Liver (tissue), 9 donors: ENCODE data around the gene RAI14. TPM values are rescaled to one million over a fixed set of nuclear protein-coding genes. Genes with fewer than 3 reads are reported as not detected.

Experiments
- DNase-seq: peaks from one replicate; pipeline ENCODE4 v3.0.0-alpha.2; 2017; ENCODE audit warnings: low spot score
- H3K27ac ChIP-seq, 2 donors: one replicate each; pipeline ENCODE4 v1.7.0; 2013; ENCODE audit warnings: inconsistent platforms in 2 of 2, low read length in 2 of 2, control low read depth in 1 of 2, low read depth in 1 of 2, mild to moderate bottlenecking in 1 of 2
- H3K27me3 ChIP-seq, 4 donors: one replicate each; pipeline versions ENCODE4 v1.6.1 to v1.7.0; 2013; ENCODE audit warnings: low read length in 3 of 4, inconsistent platforms in 1 of 4, mild to moderate bottlenecking in 1 of 4, moderate library complexity in 1 of 4; ENCODE audit not compliant: control insufficient read depth in 4 of 4, insufficient read depth in 4 of 4
- H3K36me3 ChIP-seq, 4 donors: one replicate each; pipeline versions ENCODE4 v1.6.1 to v1.7.0; 2013; ENCODE audit warnings: low read length in 3 of 4, mild to moderate bottlenecking in 3 of 4, low read depth in 1 of 4, moderate library complexity in 1 of 4; ENCODE audit not compliant: control insufficient read depth in 4 of 4, insufficient read depth in 3 of 4
- H3K4me1 ChIP-seq, 4 donors: one replicate each; pipeline versions ENCODE4 v1.6.1 to v1.7.0; 2013; ENCODE audit warnings: low read length in 3 of 4, mild to moderate bottlenecking in 3 of 4, moderate library complexity in 1 of 4; ENCODE audit not compliant: control insufficient read depth in 4 of 4, insufficient read depth in 4 of 4
- H3K4me3 ChIP-seq, 3 donors: one replicate each; pipeline versions ENCODE4 v1.6.1 to v1.7.0; 2013; ENCODE audit warnings: low read length in 3 of 3, control low read depth in 1 of 3, low read depth in 1 of 3, mild to moderate bottlenecking in 1 of 3
- H3K9ac ChIP-seq, 2 donors: one replicate each; pipeline ENCODE4 v1.7.0; 2013; ENCODE audit warnings: low read length in 2 of 2, mild to moderate bottlenecking in 2 of 2, moderate library complexity in 2 of 2, control low read depth in 1 of 2, low read depth in 1 of 2
- H3K9me3 ChIP-seq, 4 donors: one replicate each; pipeline versions ENCODE4 v1.6.1 to v1.7.0; 2013; ENCODE audit warnings: low read length in 3 of 4; ENCODE audit not compliant: control insufficient read depth in 4 of 4
- ATF3 ChIP-seq: IDR thresholded peaks from 2 replicates; pipeline ENCODE4 v1.6.1; 2016; ENCODE audit warnings: antibody characterized with exemption
- CTCF ChIP-seq: fragments of 150-350 bp; IDR thresholded peaks from 2 replicates; pipeline ENCODE4 v1.5.1; 2017; ENCODE audit warnings: improper control_type of control experiment, low read depth, low read length; ENCODE audit not compliant: missing input control
- EGR1 ChIP-seq, 2 donors: IDR thresholded peaks; 2 replicates each; pipeline ENCODE4 v1.6.1; 2016 to 2018; ENCODE audit warnings: antibody characterized with exemption in 2 of 2, low read depth in 2 of 2
- FOXA1 ChIP-seq: IDR thresholded peaks from 2 replicates; pipeline ENCODE4 v1.6.1; 2016; ENCODE audit warnings: antibody characterized with exemption
- FOXA2 ChIP-seq: IDR thresholded peaks from 2 replicates; pipeline ENCODE4 v1.6.1; 2016; ENCODE audit warnings: antibody characterized with exemption
- HNF4A ChIP-seq, 2 donors: conservative IDR thresholded peaks; 2 replicates each; pipeline ENCODE4 v1.6.1; 2016; ENCODE audit warnings: antibody characterized with exemption in 2 of 2, mild to moderate bottlenecking in 2 of 2
- JUND ChIP-seq, 2 donors: IDR thresholded peaks; 2 replicates each; pipeline ENCODE4 v1.6.1; 2016; ENCODE audit warnings: antibody characterized with exemption in 2 of 2
- MAX ChIP-seq: IDR thresholded peaks from 2 replicates; pipeline ENCODE4 v1.6.1; 2016; ENCODE audit warnings: antibody characterized with exemption
- NR2F2 ChIP-seq: IDR thresholded peaks from 2 replicates; pipeline ENCODE4 v1.6.1; 2016; ENCODE audit warnings: antibody characterized with exemption
- RAD21 ChIP-seq, 2 donors: IDR thresholded peaks; 2 replicates each; pipeline ENCODE4 v1.6.1; 2016; ENCODE audit warnings: antibody characterized with exemption in 2 of 2, mild to moderate bottlenecking in 2 of 2
- REST ChIP-seq: IDR thresholded peaks from 2 replicates; pipeline ENCODE4 v1.6.1; 2016; ENCODE audit warnings: antibody characterized with exemption, mild to moderate bottlenecking
- RXRA ChIP-seq, 2 donors: IDR thresholded peaks; 2 replicates each; pipeline ENCODE4 v1.6.1; 2017 to 2018; ENCODE audit warnings: antibody characterized with exemption in 2 of 2, mild to moderate bottlenecking in 1 of 2
- TAF1 ChIP-seq: conservative IDR thresholded peaks from 2 replicates; pipeline ENCODE4 v1.6.1; 2016; ENCODE audit warnings: antibody characterized with exemption, mild to moderate bottlenecking
- YY1 ChIP-seq: IDR thresholded peaks from 2 replicates; pipeline ENCODE4 v1.6.1; 2016; ENCODE audit warnings: antibody characterized with exemption, mild to moderate bottlenecking
- ZBTB33 ChIP-seq: IDR thresholded peaks from 2 replicates; pipeline ENCODE4 v1.6.1; 2016; ENCODE audit warnings: antibody characterized with exemption
- polyA plus RNA-seq, 2 donors: library from polyadenylated mRNA; stranded (reverse) in 1 of 2; unstranded in 1 of 2; fragments of 200-250 nt in 1 of 2; fragments of >200 nt in 1 of 2; fragmentation: Nextera tagmentation in 1 of 2; extraction: Ambion mirVana in 1 of 2; gene quantifications; one replicate each; pipeline versions ENCODE4 v1.2.1 to v1.2.3, GENCODE V29; 2013 to 2015
- total RNA-seq, 2 donors: library from RNA; depleted of rRNA; stranded (reverse); fragments of >200 nt; gene quantifications; one replicate each; pipeline ENCODE4 v1.2.3, GENCODE V29; 2014
- donor health status: healthy.
- donor health status: healthy.
- donor health status: healthy.
- donor health status: healthy.
- donor health status: healthy.

The RAI14 gene
- total and polyA plus RNA-seq, 4 donors, result 7.8 to 21.4 (median 11.4) TPM

- TF ChIP-seq CTCF (no peak), JUND (IDR thresholded peaks at IDR 0.05) (no peak), RXRA (IDR thresholded peaks at IDR 0.05) (no peak), FOXA2 (no peak), EGR1 (IDR thresholded peaks at IDR 0.05; ENCODE audit: low read depth in 2 of 2) (no peak)
Measured at GRCh38 chr5:34844999-34845398, 188.9 kb downstream of the RAI14 start (continued).

- Histone ChIP-seq H3K27ac (no peak overlapping the region), H3K9ac (no peak overlapping the region), H3K4me1 (no peaks in the 10 kb centered on the region), H3K36me3 (no peaks in the 10 kb centered on the region), H3K4me3 (no peak overlapping the region), H3K9me3 (no peaks in the 10 kb centered on the region), H3K27me3 (no peaks in the 10 kb centered on the region)
- no peak for DNase-seq
- TF ChIP-seq FOXA1 (no peak), CTCF (no peak), REST (no peak), YY1 (no peak), HNF4A (conservative IDR thresholded peaks at IDR 0.05) (no peak), ATF3 (no peak), RXRA (IDR thresholded peaks at IDR 0.05) (no peak), NR2F2 (no peak), MAX (no peak), TAF1 (no peak), EGR1 (IDR thresholded peaks at IDR 0.05; ENCODE audit: low read depth in 2 of 2) (no peak), RAD21 (IDR thresholded peaks at IDR 0.05) (no peak), ZBTB33 (no peak)
Measured at GRCh38 chr5:34847056-34847455, 190.9 kb downstream of the RAI14 start.
